ENCODE measurements around the gene SGF29.
"Not testable (repeated sequence)": the region's sequence is repeated elsewhere in the genome, so short reads cannot be mapped to it uniquely, and the experiment has no call there.

SGF29 gene

GRCh38 chr16:28610595-28611191 is 57.0 kb downstream of the SGF29 start:
- no peaks in the 10 kb centered on the region for H4K20me1 ChIP-seq (ENCODE audit: insufficient read depth, low read length)
- H3K36me3 ChIP-seq (replicated peaks; ENCODE audit: low read depth, low read length): no peaks in the 10 kb centered on the region
- H3K79me2 ChIP-seq (ENCODE audit: low read length): no peaks in the 10 kb centered on the region
- H3K4me1 ChIP-seq (ENCODE audit: low read length): no peaks in the 10 kb centered on the region
- no peak overlapping the region for H3K4me3 ChIP-seq (ENCODE audit: low read length)
- H3K4me2 ChIP-seq (ENCODE audit: low read length): no peak overlapping the region
- H3K27me3 ChIP-seq (ENCODE audit: low read depth, low read length): no peaks in the 10 kb centered on the region
- H3K27ac ChIP-seq (ENCODE audit: low read length): no peak overlapping the region
- TF ChIP-seq CTCF (IDR thresholded peaks at IDR 0.05; ENCODE audit: low read depth, low read length) (no peak), EZH2phosphoT487 (IDR thresholded peaks at IDR 0.05; ENCODE audit: low read depth) (no peak)
- no peak overlapping the region for H3K9ac ChIP-seq (ENCODE audit: low read length)
- H2AFZ ChIP-seq (ENCODE audit: low read depth, low read length): no peak overlapping the region
- no peaks in the 10 kb centered on the region for H3K9me3 ChIP-seq (ENCODE audit: insufficient read depth, low read length)

- H3K9ac ChIP-seq (ENCODE audit: low read length); H4K20me1 ChIP-seq (ENCODE audit: insufficient read depth, low read length); H3K9me3 ChIP-seq (ENCODE audit: insufficient read depth, low read length); H3K27ac ChIP-seq (ENCODE audit: low read length); H3K79me2 ChIP-seq (ENCODE audit: low read length); H3K27me3 ChIP-seq (ENCODE audit: low read depth, low read length); H3K4me3 ChIP-seq (ENCODE audit: low read length); H3K4me1 ChIP-seq (ENCODE audit: low read length); H2AFZ ChIP-seq (ENCODE audit: low read depth, low read length); H3K4me2 ChIP-seq (ENCODE audit: low read length); H3K36me3 ChIP-seq (replicated peaks; ENCODE audit: low read depth, low read length): not testable (repeated sequence)
Observed at GRCh38 chr16:28612359-28613280, 58.9 kb downstream of the SGF29 start.

GRCh38 chr16:28613912-28614311 is 60.2 kb downstream of the SGF29 start:
- not testable (repeated sequence) for H3K4me2 ChIP-seq (ENCODE audit: low read length); H3K27me3 ChIP-seq (ENCODE audit: low read depth, low read length); H3K9me3 ChIP-seq (ENCODE audit: insufficient read depth, low read length); H2AFZ ChIP-seq (ENCODE audit: low read depth, low read length); H3K9ac ChIP-seq (ENCODE audit: low read length); H3K4me3 ChIP-seq (ENCODE audit: low read length); H3K4me1 ChIP-seq (ENCODE audit: low read length); H4K20me1 ChIP-seq (ENCODE audit: insufficient read depth, low read length); H3K36me3 ChIP-seq (replicated peaks; ENCODE audit: low read depth, low read length); H3K79me2 ChIP-seq (ENCODE audit: low read length); H3K27ac ChIP-seq (ENCODE audit: low read length)

GRCh38 chr16:28614561-28614960 is 60.8 kb downstream of the SGF29 start:
- not testable (repeated sequence) for H3K79me2 ChIP-seq (ENCODE audit: low read length); H4K20me1 ChIP-seq (ENCODE audit: insufficient read depth, low read length); H3K9me3 ChIP-seq (ENCODE audit: insufficient read depth, low read length); H3K4me3 ChIP-seq (ENCODE audit: low read length); H2AFZ ChIP-seq (ENCODE audit: low read depth, low read length); H3K4me1 ChIP-seq (ENCODE audit: low read length); H3K27ac ChIP-seq (ENCODE audit: low read length); H3K9ac ChIP-seq (ENCODE audit: low read length); H3K4me2 ChIP-seq (ENCODE audit: low read length); H3K27me3 ChIP-seq (ENCODE audit: low read depth, low read length); H3K36me3 ChIP-seq (replicated peaks; ENCODE audit: low read depth, low read length)

DNA sequence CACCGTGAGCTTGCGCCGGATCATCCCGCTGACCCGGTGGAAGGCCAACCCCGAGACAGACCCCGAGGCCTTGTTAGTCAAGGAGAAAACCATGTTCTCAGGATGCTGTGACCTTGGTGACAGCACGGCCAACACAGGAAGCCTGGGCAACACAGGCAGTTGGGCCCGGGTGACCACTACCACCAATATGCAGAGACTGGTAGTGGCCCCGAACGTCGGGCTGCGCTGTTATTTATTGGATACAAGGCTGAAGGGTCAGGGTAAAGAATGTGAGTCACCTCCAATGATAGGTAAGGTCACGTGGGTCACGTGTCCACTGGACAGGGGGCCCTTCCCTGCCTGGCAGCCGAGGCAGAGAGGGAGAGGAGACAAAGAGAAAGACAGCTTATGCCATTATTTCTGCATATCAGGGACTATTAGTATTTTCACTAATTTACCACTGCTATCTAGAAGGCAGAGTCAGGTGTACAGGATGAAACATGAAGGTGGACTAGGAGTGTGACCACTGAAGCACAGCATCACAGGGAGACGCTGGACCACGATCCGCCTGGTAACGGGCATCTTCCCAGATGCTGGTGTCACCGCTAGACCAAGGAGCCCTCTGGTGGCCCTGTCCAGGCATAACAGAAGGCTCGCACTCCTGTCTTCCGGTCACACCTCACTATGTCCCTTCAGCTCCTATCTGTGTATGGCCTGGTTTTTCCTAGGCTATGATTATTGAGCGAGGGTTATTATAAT is 61.9 kb downstream of the SGF29 start:
- TF ChIP-seq CTCF (IDR thresholded peaks at IDR 0.05; ENCODE audit: low read depth, low read length): peak; percentile 41
- H3K9me3 ChIP-seq (ENCODE audit: insufficient read depth, low read length); H3K27me3 ChIP-seq (ENCODE audit: low read depth, low read length); H4K20me1 ChIP-seq (ENCODE audit: insufficient read depth, low read length); H3K4me2 ChIP-seq (ENCODE audit: low read length); H3K79me2 ChIP-seq (ENCODE audit: low read length); H2AFZ ChIP-seq (ENCODE audit: low read depth, low read length); H3K9ac ChIP-seq (ENCODE audit: low read length); H3K36me3 ChIP-seq (replicated peaks; ENCODE audit: low read depth, low read length); H3K27ac ChIP-seq (ENCODE audit: low read length); H3K4me3 ChIP-seq (ENCODE audit: low read length); H3K4me1 ChIP-seq (ENCODE audit: low read length): not testable (repeated sequence)

- not testable (repeated sequence) for H3K79me2 ChIP-seq (ENCODE audit: low read length); H3K9me3 ChIP-seq (ENCODE audit: insufficient read depth, low read length); H3K27ac ChIP-seq (ENCODE audit: low read length); H3K4me2 ChIP-seq (ENCODE audit: low read length); H4K20me1 ChIP-seq (ENCODE audit: insufficient read depth, low read length); H3K36me3 ChIP-seq (replicated peaks; ENCODE audit: low read depth, low read length); H3K4me1 ChIP-seq (ENCODE audit: low read length); H3K9ac ChIP-seq (ENCODE audit: low read length); H2AFZ ChIP-seq (ENCODE audit: low read depth, low read length); H3K27me3 ChIP-seq (ENCODE audit: low read depth, low read length); H3K4me3 ChIP-seq (ENCODE audit: low read length)
Observed at GRCh38 chr16:28616224-28616577, 62.5 kb downstream of the SGF29 start.

Data from OCI-LY3 (cell line).